Glutamatergic neuron (in vitro differentiated cells): Measurements from ENCODE around the gene EFNA5. TPM values are rescaled to one million over a fixed set of nuclear protein-coding genes. Genes with fewer than 3 reads are reported as not detected.

Experiments
- DNase-seq: peaks from one replicate; pipeline ENCODE4 v3.0.0; 2022
- H3K27ac Mint-ChIP-seq: one replicate; pipeline ENCODE4 v1.8.0; 2020; ENCODE audit warnings: mild to moderate bottlenecking, mixed read lengths, inconsistent platforms; ENCODE audit not compliant: unreplicated experiment
- H3K27me3 Mint-ChIP-seq: one replicate; pipeline ENCODE4 v1.8.0; 2020; ENCODE audit warnings: mild to moderate bottlenecking, moderate library complexity, mixed read lengths, inconsistent platforms; ENCODE audit not compliant: unreplicated experiment
- H3K36me3 Mint-ChIP-seq: one replicate; pipeline ENCODE4 v1.8.0; 2020; ENCODE audit warnings: mild to moderate bottlenecking, mixed read lengths, inconsistent platforms; ENCODE audit not compliant: unreplicated experiment
- H3K4me1 Mint-ChIP-seq: one replicate; pipeline ENCODE4 v1.8.0; 2020; ENCODE audit warnings: mild to moderate bottlenecking, low read depth, mixed read lengths, inconsistent platforms; ENCODE audit not compliant: unreplicated experiment
- H3K4me3 Mint-ChIP-seq: one replicate; pipeline ENCODE4 v1.8.0; 2020; ENCODE audit warnings: mild to moderate bottlenecking, mixed read lengths, inconsistent platforms; ENCODE audit not compliant: unreplicated experiment
- H3K9me3 Mint-ChIP-seq: one replicate; pipeline ENCODE4 v1.8.0; 2020; ENCODE audit warnings: mild to moderate bottlenecking, moderate library complexity, mixed read lengths, inconsistent platforms; ENCODE audit not compliant: unreplicated experiment
- CTCF ChIP-seq: fragments of 200-600 bp; sonication (generic); IDR thresholded peaks from one replicate; pipeline ENCODE4 v1.5.0; 2021; ENCODE audit not compliant: partially characterized antibody, unreplicated experiment
- total RNA-seq: library from RNA; stranded (reverse); fragmentation: NEBNext Ultra II Directional; extraction: Animal tissue kit (Norgen Biotek cat#: 25700); gene quantifications from one replicate; pipeline ENCODE4 v1.2.1, GENCODE V29; 2021; ENCODE audit not compliant: unreplicated experiment

EFNA5 gene
- total RNA-seq, 1 donor from 2014 or later = 158 TPM

DNA sequence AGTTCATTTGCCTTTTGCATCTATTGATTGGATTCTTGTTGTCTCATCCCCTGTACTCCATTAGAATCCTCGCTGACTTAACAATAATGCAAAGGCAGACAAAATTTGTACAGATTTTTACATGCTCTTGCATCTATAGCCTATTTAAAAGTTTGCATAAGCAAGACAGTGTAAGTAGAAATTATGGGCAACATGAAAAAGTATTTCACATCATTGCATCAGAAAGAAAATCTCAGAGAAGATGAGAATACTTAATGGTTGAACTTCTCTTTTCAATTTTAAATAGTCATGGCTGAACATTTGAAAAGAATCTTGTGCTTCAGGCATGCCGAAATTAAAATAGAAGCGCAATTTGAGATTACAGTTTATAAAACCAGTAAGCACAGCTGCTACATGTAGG, 226.4 kb downstream of the EFNA5 start:
- Mint-ChIP-seq H3K27ac (peak overlapping the region; percentile 94), H3K4me3 (peak overlapping the region; percentile 51), H3K36me3 (peaks cover 2% of the 10 kb centered on the region), H3K27me3 (peaks cover under 1% of the 10 kb centered on the region), H3K4me1 (peaks cover 49% of the 10 kb centered on the region), H3K9me3 (no peaks in the 10 kb centered on the region)
- no peak for TF ChIP-seq CTCF
- DNase-seq = no peak

- Mint-ChIP-seq H3K27ac (peak overlapping the region; percentile 94), H3K27me3 (no peaks in the 10 kb centered on the region), H3K36me3 (peaks cover 6% of the 10 kb centered on the region), H3K4me3 (peak overlapping the region; percentile 71), H3K4me1 (peaks cover 48% of the 10 kb centered on the region), H3K9me3 (no peaks in the 10 kb centered on the region)
- no peak for TF ChIP-seq CTCF
- no peak for DNase-seq
Measured at GRCh38 chr5:107443897-107444296, 226.8 kb downstream of the EFNA5 start.

DNA sequence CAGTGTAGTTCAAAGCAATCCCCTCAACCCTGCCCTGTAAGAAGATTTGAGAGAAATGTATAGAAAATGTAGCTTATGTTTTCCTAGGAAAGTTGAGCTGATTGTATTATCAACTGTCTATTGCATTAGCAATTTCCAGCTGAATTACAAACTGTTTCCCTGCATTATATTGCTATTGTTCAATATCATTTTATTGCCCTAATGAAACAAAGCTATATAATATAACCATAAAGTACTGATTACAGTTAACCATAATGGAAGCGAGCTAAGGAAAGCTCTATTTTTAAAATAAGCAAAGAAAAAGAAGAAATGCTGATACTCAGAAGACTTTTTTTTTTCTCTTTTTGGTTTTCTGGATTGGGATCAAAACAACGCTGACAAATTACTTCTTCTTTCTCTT, 228.3 kb downstream of the EFNA5 start:
- H3K4me1 Mint-ChIP-seq = peaks cover 45% of the 10 kb centered on the region
- no peaks in the 10 kb centered on the region for H3K9me3 Mint-ChIP-seq
- no peak overlapping the region for H3K27ac Mint-ChIP-seq
- peak overlapping the region; percentile 71 for H3K4me3 Mint-ChIP-seq
- no peak for DNase-seq
- H3K27me3 Mint-ChIP-seq = no peaks in the 10 kb centered on the region
- no peak for TF ChIP-seq CTCF
- H3K36me3 Mint-ChIP-seq = peaks cover 10% of the 10 kb centered on the region

DNA sequence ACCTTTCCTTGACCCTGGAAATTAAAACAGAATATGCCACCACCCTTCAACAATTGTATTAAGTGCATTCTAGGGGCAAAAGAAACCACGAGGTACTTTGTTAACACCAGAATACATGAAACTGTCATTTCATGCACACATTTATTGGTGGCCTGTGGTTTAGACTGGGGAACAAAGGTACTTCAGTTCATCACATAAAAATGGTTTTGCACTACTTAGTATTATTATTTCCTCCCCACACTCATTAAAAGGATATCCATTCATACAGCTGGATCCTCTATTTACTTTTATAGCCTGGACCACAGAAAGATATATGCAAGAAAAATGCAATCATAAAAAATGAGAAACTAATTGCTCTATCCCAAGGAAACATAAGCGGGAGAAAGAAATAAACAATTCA, 230.9 kb downstream of the EFNA5 start:
- DNase-seq = no peak
- no peaks in the 10 kb centered on the region for H3K27me3 Mint-ChIP-seq
- H3K9me3 Mint-ChIP-seq = no peaks in the 10 kb centered on the region
- peaks cover 49% of the 10 kb centered on the region for H3K4me1 Mint-ChIP-seq
- TF ChIP-seq CTCF = no peak
- H3K4me3 Mint-ChIP-seq = no peak overlapping the region
- H3K36me3 Mint-ChIP-seq = peaks cover 10% of the 10 kb centered on the region
- no peak overlapping the region for H3K27ac Mint-ChIP-seq

- Mint-ChIP-seq H3K4me3 (no peak overlapping the region), H3K36me3 (peaks cover 10% of the 10 kb centered on the region), H3K27ac (no peak overlapping the region), H3K4me1 (peaks cover 40% of the 10 kb centered on the region), H3K27me3 (peaks cover 2% of the 10 kb centered on the region), H3K9me3 (no peaks in the 10 kb centered on the region)
- no peak for TF ChIP-seq CTCF
- DNase-seq = no peak
Measured at GRCh38 chr5:107437986-107438510, 232.7 kb downstream of the EFNA5 start.
